GM12878 (cell line): ENCODE data around the gene MTA3. TPM values are rescaled to one million over a fixed set of nuclear protein-coding genes. Genes with fewer than 3 reads are reported as not detected.

Experiments
- BHLHE40 ChIP-seq, 2 experiments: fragments of 450-650 bp in 1 of 2; IDR thresholded peaks; 2 replicates each; pipeline ENCODE4 v1.6.1; 2011 to 2017; ENCODE audit warnings: low read depth in 2 of 2, borderline replicate concordance in 1 of 2, improper control_type of control experiment in 1 of 2, low read length in 1 of 2, mild to moderate bottlenecking in 1 of 2
- BMI1 ChIP-seq: fragments of 450-650 bp; IDR thresholded peaks from 2 replicates; pipeline ENCODE4 v1.6.1; 2016; ENCODE audit warnings: mild to moderate bottlenecking, moderate library complexity, borderline replicate concordance
- CEBPB ChIP-seq, 2 experiments: fragments of 150-350 bp in 1 of 2; IDR thresholded peaks; 2 replicates each; pipeline ENCODE4 v1.6.1; 2012 to 2014; ENCODE audit warnings: low read depth in 2 of 2, low read length in 2 of 2, borderline replicate concordance in 1 of 2, inconsistent platforms in 1 of 2
- CHD4 ChIP-seq: fragments of 200-600 bp; sonication (generic); IDR thresholded peaks from 2 replicates; pipeline ENCODE4 v1.6.1; 2016; ENCODE audit warnings: mild to moderate bottlenecking
- ESRRA ChIP-seq: IDR thresholded peaks from 2 replicates; pipeline ENCODE4 v1.6.1; 2012; ENCODE audit warnings: mild to moderate bottlenecking, low read length, improper control_type of control experiment
- ETV6 ChIP-seq, 2 experiments: fragments of 450-650 bp in 1 of 2; IDR thresholded peaks in 1 of 2; conservative IDR thresholded peaks in 1 of 2; 2 replicates each; pipeline ENCODE4 v1.6.1; 2014; ENCODE audit warnings: antibody characterized with exemption in 1 of 2, borderline replicate concordance in 1 of 2, low read depth in 1 of 2, mild to moderate bottlenecking in 1 of 2, moderate library complexity in 1 of 2
- GABPA ChIP-seq: IDR thresholded peaks from 2 replicates; pipeline ENCODE4 v1.6.1; 2014; ENCODE audit warnings: antibody characterized with exemption, low read depth, mild to moderate bottlenecking, inconsistent platforms
- GATAD2B ChIP-seq: fragments of 450-650 bp; conservative IDR thresholded peaks from 2 replicates; pipeline ENCODE4 v1.6.1; 2017; ENCODE audit warnings: low read depth, mild to moderate bottlenecking, moderate library complexity
- KAT2A ChIP-seq: conservative IDR thresholded peaks from 2 replicates; pipeline ENCODE4 v1.6.1; 2011; ENCODE audit warnings: low read depth, low read length; ENCODE audit not compliant: control insufficient read depth
- KLF5 ChIP-seq: fragments of 450-650 bp; IDR thresholded peaks from 2 replicates; pipeline ENCODE4 v1.6.1; 2014; ENCODE audit warnings: mild to moderate bottlenecking; ENCODE audit not compliant: partially characterized antibody
- MEF2B ChIP-seq: fragments of 450-650 bp; IDR thresholded peaks from 2 replicates; pipeline ENCODE4 v1.6.1; 2018; ENCODE audit warnings: mild to moderate bottlenecking, moderate library complexity; ENCODE audit not compliant: partially characterized antibody, poor library complexity, severe bottlenecking
- RAD51 ChIP-seq: fragments of 450-650 bp; IDR thresholded peaks from 2 replicates; pipeline ENCODE4 v1.6.1; 2016; ENCODE audit warnings: moderate library complexity, mild to moderate bottlenecking, inconsistent platforms
- RB1 ChIP-seq: fragments of 450-650 bp; formaldehyde crosslinking; IDR thresholded peaks from 2 replicates; pipeline ENCODE4 v1.6.1; 2017; ENCODE audit warnings: mild to moderate bottlenecking, borderline replicate concordance
- SMC3 ChIP-seq: IDR thresholded peaks from 2 replicates; pipeline ENCODE4 v1.6.1; 2011; ENCODE audit warnings: low read length, improper control_type of control experiment, borderline replicate concordance
- SPI1 ChIP-seq: IDR thresholded peaks from 2 replicates; pipeline ENCODE4 v1.6.1; 2011; ENCODE audit warnings: low read depth, mild to moderate bottlenecking, low read length, moderate library complexity, borderline replicate concordance; ENCODE audit not compliant: insufficient read depth
- YBX1 ChIP-seq: fragments of 450-650 bp; IDR thresholded peaks from 2 replicates; pipeline ENCODE4 v1.6.1; 2016; ENCODE audit warnings: antibody characterized with exemption
- ZNF24 ChIP-seq: fragments of 450-650 bp; IDR thresholded peaks from 2 replicates; pipeline ENCODE4 v1.6.1; 2017; ENCODE audit warnings: antibody characterized with exemption, mild to moderate bottlenecking
- ZNF274 ChIP-seq: IDR thresholded peaks from one replicate; pipeline ENCODE4 v1.8.0; 2011; ENCODE audit not compliant: insufficient read length, insufficient read depth
- ZZZ3 ChIP-seq: IDR thresholded peaks from 2 replicates; pipeline ENCODE4 v1.6.1; 2011; ENCODE audit warnings: low read depth; ENCODE audit not compliant: control insufficient read depth, insufficient read length
- polyA plus RNA-seq, 11 experiments: library from polyadenylated mRNA; depleted of rRNA in 4 of 11; unstranded in 6 of 11; stranded (reverse) in 5 of 11; fragments of >200 nt; fragmentation: Nextera tagmentation in 4 of 11; fragmentation: Illumina TruSeq in 1 of 11; extraction: Ambion mirVana in 4 of 11; extraction: Trizol in 1 of 11; gene quantifications; 1 replicate in 1 of 11; 2 replicates in 10 of 11; pipeline versions ENCODE4 v1.2.1 to v1.2.3, GENCODE V29; 2011 to 2016; ENCODE audit warnings: inconsistent platforms in 2 of 11, missing spikeins in 2 of 11, low read depth in 1 of 11
- total RNA-seq, 4 experiments: library from RNA; depleted of rRNA in 3 of 4; stranded (reverse); fragments of >200 nt in 3 of 4; fragmentation: Illumina TruSeq in 1 of 4; extraction: Trizol in 1 of 4; gene quantifications; 2 replicates each; pipeline versions ENCODE4 v1.2.1 to v1.2.3, GENCODE V29; 2013 to 2021
- TF ChIP-seq, protein P1 (sequence below): IDR thresholded peaks from 2 replicates; pipeline ENCODE4 v1.6.1; 2012; ENCODE audit warnings: low read depth, low read length, improper control_type of control experiment
- TF ChIP-seq, protein P2 (sequence below): fragments of 450-650 bp; IDR thresholded peaks from 2 replicates; pipeline ENCODE4 v1.6.1; 2017; ENCODE audit warnings: antibody characterized with exemption, mild to moderate bottlenecking, moderate library complexity
- TF ChIP-seq, protein P3 (sequence below): fragments of 450-650 bp; IDR thresholded peaks from 2 replicates; pipeline ENCODE4 v1.6.1; 2016; ENCODE audit warnings: mild to moderate bottlenecking, moderate library complexity, borderline replicate concordance
- TF ChIP-seq, protein P4 (sequence below): fragments of 450-650 bp; IDR thresholded peaks from 2 replicates; pipeline ENCODE4 v1.6.1; 2014; ENCODE audit warnings: mild to moderate bottlenecking

The MTA3 gene
- total and polyA plus RNA-seq, 10 of the 15 experiments (the other 5 are each of a cell fraction or from before 2014, with no cell fraction given), result 17.6 to 45.5 (median 26.5) TPM

GRCh38 chr2:42547014-42547413, 21.4 kb upstream of the MTA3 start (continued):
- TF ChIP-seq, protein P1, sequence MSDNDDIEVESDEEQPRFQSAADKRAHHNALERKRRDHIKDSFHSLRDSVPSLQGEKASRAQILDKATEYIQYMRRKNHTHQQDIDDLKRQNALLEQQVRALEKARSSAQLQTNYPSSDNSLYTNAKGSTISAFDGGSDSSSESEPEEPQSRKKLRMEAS, result no peak
- TF ChIP-seq ZNF274, result no peak
- TF ChIP-seq, protein P2, sequence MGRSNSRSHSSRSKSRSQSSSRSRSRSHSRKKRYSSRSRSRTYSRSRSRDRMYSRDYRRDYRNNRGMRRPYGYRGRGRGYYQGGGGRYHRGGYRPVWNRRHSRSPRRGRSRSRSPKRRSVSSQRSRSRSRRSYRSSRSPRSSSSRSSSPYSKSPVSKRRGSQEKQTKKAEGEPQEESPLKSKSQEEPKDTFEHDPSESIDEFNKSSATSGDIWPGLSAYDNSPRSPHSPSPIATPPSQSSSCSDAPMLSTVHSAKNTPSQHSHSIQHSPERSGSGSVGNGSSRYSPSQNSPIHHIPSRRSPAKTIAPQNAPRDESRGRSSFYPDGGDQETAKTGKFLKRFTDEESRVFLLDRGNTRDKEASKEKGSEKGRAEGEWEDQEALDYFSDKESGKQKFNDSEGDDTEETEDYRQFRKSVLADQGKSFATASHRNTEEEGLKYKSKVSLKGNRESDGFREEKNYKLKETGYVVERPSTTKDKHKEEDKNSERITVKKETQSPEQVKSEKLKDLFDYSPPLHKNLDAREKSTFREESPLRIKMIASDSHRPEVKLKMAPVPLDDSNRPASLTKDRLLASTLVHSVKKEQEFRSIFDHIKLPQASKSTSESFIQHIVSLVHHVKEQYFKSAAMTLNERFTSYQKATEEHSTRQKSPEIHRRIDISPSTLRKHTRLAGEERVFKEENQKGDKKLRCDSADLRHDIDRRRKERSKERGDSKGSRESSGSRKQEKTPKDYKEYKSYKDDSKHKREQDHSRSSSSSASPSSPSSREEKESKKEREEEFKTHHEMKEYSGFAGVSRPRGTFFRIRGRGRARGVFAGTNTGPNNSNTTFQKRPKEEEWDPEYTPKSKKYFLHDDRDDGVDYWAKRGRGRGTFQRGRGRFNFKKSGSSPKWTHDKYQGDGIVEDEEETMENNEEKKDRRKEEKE, result no peak
- TF ChIP-seq GABPA, result 0 out of 2 replicates have a peak, but pooled peaks have one; percentile 35
- TF ChIP-seq SPI1, result peak; percentile 91
- no peak for TF ChIP-seq ESRRA
- peak; percentile 39; the same call in 1 of the 2 replicates for TF ChIP-seq RAD51
- TF ChIP-seq, protein P3, sequence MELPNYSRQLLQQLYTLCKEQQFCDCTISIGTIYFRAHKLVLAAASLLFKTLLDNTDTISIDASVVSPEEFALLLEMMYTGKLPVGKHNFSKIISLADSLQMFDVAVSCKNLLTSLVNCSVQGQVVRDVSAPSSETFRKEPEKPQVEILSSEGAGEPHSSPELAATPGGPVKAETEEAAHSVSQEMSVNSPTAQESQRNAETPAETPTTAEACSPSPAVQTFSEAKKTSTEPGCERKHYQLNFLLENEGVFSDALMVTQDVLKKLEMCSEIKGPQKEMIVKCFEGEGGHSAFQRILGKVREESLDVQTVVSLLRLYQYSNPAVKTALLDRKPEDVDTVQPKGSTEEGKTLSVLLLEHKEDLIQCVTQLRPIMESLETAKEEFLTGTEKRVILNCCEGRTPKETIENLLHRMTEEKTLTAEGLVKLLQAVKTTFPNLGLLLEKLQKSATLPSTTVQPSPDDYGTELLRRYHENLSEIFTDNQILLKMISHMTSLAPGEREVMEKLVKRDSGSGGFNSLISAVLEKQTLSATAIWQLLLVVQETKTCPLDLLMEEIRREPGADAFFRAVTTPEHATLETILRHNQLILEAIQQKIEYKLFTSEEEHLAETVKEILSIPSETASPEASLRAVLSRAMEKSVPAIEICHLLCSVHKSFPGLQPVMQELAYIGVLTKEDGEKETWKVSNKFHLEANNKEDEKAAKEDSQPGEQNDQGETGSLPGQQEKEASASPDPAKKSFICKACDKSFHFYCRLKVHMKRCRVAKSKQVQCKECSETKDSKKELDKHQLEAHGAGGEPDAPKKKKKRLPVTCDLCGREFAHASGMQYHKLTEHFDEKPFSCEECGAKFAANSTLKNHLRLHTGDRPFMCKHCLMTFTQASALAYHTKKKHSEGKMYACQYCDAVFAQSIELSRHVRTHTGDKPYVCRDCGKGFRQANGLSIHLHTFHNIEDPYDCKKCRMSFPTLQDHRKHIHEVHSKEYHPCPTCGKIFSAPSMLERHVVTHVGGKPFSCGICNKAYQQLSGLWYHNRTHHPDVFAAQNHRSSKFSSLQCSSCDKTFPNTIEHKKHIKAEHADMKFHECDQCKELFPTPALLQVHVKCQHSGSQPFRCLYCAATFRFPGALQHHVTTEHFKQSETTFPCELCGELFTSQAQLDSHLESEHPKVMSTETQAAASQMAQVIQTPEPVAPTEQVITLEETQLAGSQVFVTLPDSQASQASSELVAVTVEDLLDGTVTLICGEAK, result no peak
- TF ChIP-seq ETV6 (conservative IDR thresholded peaks at IDR 0.05 in 1 of 2, IDR thresholded peaks at IDR 0.05 in 1 of 2; ENCODE audit: borderline replicate concordance in 1 of 2, low read depth in 1 of 2), result no peak
- TF ChIP-seq BMI1, result no peak
- no peak for TF ChIP-seq YBX1
- TF ChIP-seq, protein P4, sequence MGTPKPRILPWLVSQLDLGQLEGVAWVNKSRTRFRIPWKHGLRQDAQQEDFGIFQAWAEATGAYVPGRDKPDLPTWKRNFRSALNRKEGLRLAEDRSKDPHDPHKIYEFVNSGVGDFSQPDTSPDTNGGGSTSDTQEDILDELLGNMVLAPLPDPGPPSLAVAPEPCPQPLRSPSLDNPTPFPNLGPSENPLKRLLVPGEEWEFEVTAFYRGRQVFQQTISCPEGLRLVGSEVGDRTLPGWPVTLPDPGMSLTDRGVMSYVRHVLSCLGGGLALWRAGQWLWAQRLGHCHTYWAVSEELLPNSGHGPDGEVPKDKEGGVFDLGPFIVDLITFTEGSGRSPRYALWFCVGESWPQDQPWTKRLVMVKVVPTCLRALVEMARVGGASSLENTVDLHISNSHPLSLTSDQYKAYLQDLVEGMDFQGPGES, result no peak
- TF ChIP-seq GATAD2B, result no peak
- no peak for TF ChIP-seq ZNF24
- no peak for TF ChIP-seq KLF5
- TF ChIP-seq ZZZ3, result no peak
- no peak for TF ChIP-seq SMC3
- TF ChIP-seq RB1, result no peak
- TF ChIP-seq BHLHE40 (IDR thresholded peaks at IDR 0.05; ENCODE audit: borderline replicate concordance in 1 of 2, low read depth in 2 of 2, low read length in 1 of 2), result no peak
- no peak for TF ChIP-seq CHD4
- no peak for TF ChIP-seq CEBPB (IDR thresholded peaks at IDR 0.05; ENCODE audit: borderline replicate concordance in 1 of 2, low read depth in 2 of 2, low read length in 2 of 2)
- no peak for TF ChIP-seq KAT2A
- no peak for TF ChIP-seq MEF2B
